ENCODE results near the gene S100B. TPM values are rescaled to one million over a fixed set of nuclear protein-coding genes. Genes with fewer than 3 reads are reported as not detected.

The S100B gene
- total RNA-seq, 4 donors from 2014 or later = 10.6 to 37.2 (median 23.2) TPM

DNA sequence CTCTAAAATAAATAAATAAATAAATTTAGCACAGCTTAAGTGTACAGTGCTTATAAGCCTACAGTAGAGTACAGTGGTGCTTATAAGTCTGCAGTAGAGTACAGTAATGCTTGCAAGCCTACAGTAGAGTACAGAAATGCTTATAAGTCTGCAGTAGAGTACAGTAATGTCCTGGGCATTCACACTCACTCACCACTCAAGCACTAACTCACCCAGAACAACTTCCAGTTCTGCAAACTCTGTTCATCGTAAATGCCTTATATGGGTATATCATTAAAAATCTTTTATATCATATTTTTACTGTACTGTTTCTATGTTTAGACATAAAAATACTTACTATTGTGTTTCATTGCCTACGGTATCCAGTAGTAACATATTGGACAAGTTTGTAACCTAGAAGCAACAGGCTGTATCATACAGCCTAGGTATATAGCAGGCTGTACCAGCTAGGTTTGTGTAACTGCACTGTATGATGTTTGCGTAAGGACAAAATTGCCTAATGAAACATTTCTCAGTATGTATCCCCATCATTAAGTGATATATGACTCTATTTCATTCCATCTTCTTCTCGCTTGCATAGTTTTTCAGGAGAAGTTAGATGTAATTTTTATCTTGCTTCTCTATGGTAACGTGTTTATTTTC is 14.0 kb upstream of the S100B start:
- Histone ChIP-seq H3K36me3 (no peaks in the 10 kb centered on the region), H3K27me3 (peaks cover 4% of the 10 kb centered on the region), H3K4me1 (peaks cover 0 to 16% (median 0%) of the 10 kb centered on the region in 4 donors), H3K4me3 (no peak overlapping the region), H3K27ac (no peak overlapping the region), H3K9me3 (no peaks in the 10 kb centered on the region)
- intact Hi-C loops (cut with DNase I; ENCODE audit: low total_unique reads) (no loop called here), in situ Hi-C loops (cut with MboI; ENCODE audit: low pct_ligation_motif_present in 1 of 4, low pct_unique_long_range_greater_than_20kb in 1 of 4, low sequenced_read_pairs in 3 of 4) (no loop called here)
- WGBS, 2 donors (ENCODE audit: low coverage in 1 of 2) = 82 to 85% methylated on average over 5 of the region's 5 CpGs
- TF ChIP-seq, protein P1, sequence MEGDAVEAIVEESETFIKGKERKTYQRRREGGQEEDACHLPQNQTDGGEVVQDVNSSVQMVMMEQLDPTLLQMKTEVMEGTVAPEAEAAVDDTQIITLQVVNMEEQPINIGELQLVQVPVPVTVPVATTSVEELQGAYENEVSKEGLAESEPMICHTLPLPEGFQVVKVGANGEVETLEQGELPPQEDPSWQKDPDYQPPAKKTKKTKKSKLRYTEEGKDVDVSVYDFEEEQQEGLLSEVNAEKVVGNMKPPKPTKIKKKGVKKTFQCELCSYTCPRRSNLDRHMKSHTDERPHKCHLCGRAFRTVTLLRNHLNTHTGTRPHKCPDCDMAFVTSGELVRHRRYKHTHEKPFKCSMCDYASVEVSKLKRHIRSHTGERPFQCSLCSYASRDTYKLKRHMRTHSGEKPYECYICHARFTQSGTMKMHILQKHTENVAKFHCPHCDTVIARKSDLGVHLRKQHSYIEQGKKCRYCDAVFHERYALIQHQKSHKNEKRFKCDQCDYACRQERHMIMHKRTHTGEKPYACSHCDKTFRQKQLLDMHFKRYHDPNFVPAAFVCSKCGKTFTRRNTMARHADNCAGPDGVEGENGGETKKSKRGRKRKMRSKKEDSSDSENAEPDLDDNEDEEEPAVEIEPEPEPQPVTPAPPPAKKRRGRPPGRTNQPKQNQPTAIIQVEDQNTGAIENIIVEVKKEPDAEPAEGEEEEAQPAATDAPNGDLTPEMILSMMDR (IDR thresholded peaks at IDR 0.05) = no peak
- TF ChIP-seq EP300 (IDR thresholded peaks at IDR 0.05; ENCODE audit: low read depth) (no peak), POLR2AphosphoS5 (IDR thresholded peaks at IDR 0.05) (no peak), POLR2A (IDR thresholded peaks at IDR 0.05) (no peak)
- DNase-seq = no peak

DNA sequence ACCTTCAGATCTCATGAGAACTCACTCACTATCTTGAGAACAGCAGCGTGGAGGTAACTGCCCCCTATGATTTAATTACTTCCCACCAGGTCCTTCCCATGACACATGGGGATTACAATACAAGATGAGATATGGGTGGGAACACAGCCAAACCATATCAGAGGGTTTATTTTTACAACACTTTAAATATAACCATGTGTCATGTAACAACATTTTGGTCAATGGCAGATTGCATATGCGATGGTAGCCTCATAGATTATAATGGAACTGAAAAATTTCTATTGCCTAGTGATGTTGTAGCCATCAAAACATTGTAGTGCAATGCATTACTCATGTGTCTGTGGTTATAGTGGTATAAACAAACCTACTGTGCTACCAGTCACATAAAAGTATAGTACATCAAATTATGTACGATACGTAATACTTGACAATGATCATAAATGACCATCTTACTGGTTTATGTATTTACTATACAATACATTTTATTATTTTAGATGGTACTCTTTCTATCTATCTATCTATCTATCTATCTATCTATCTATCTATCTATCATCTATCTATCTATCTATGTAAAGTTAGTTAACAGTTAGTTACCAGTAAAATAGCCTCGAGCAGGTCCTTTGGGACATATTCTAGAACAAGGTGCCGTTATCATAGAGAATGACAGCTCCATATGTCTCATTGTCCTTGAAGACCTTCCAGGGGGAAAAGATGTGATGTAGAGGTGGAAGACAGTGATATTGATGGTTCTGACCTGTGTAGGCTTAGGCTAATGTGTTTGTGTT is 12.6 kb upstream of the S100B start:
- Histone ChIP-seq H3K27ac (no peak overlapping the region), H3K9me3 (no peaks in the 10 kb centered on the region), H3K4me3 (no peak overlapping the region), H3K4me1 (peaks cover 0 to 6% (median 0%) of the 10 kb centered on the region in 4 donors), H3K36me3 (no peaks in the 10 kb centered on the region), H3K27me3 (peaks cover 4% of the 10 kb centered on the region)
- 77 to 82% methylated on average over 6 of the region's 6 CpGs for WGBS, 2 donors (ENCODE audit: low coverage in 1 of 2)
- DNase-seq = no peak
- intact Hi-C loops (cut with DNase I; ENCODE audit: low total_unique reads) = no loop called here
- TF ChIP-seq, protein P1 (IDR thresholded peaks at IDR 0.05) = no peak
- TF ChIP-seq POLR2A (IDR thresholded peaks at IDR 0.05) = no peak
- TF ChIP-seq POLR2AphosphoS5 (IDR thresholded peaks at IDR 0.05) = no peak
- TF ChIP-seq EP300 (IDR thresholded peaks at IDR 0.05; ENCODE audit: low read depth) = no peak
- in situ Hi-C loops (cut with MboI; ENCODE audit: low pct_ligation_motif_present in 1 of 4, low pct_unique_long_range_greater_than_20kb in 1 of 4, low sequenced_read_pairs in 3 of 4) = no loop called here

DNA sequence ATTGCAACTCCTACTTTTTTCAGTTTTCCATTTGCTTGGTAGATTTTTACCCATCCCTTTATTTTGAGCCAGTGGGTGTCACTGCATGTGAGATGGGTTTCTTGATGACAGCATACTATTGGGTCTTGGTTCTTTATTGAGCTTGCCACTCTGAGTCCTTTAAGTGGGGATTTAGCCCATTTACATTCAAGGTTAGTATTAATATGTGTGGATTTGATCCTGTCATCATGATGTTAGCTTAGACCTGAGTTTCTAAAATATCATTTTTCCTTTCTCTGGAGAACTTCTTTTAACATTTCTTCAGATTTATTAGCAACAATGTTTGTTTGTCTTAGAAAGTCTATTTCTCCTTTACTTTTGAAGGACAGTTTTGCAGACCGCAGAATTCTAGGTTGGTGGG is 11.8 kb upstream of the S100B start:
- DNase-seq = no peak
- in situ Hi-C loops (cut with MboI; ENCODE audit: low pct_ligation_motif_present in 1 of 4, low pct_unique_long_range_greater_than_20kb in 1 of 4, low sequenced_read_pairs in 3 of 4) = no loop called here
- H3K36me3 ChIP-seq = no peaks in the 10 kb centered on the region
- peaks cover 4% of the 10 kb centered on the region for H3K27me3 ChIP-seq
- no peaks in the 10 kb centered on the region for H3K9me3 ChIP-seq
- peaks cover 0 to 1% (median 0%) of the 10 kb centered on the region in 4 donors for H3K4me1 ChIP-seq
- H3K4me3 ChIP-seq = no peak overlapping the region
- intact Hi-C loops (cut with DNase I; ENCODE audit: low total_unique reads) = no loop called here
- WGBS, 2 donors (ENCODE audit: low coverage in 1 of 2) = 80 to 100% methylated on average over 1 of the region's 1 CpG
- TF ChIP-seq EP300 (IDR thresholded peaks at IDR 0.05; ENCODE audit: low read depth) (no peak), POLR2AphosphoS5 (IDR thresholded peaks at IDR 0.05) (no peak), POLR2A (IDR thresholded peaks at IDR 0.05) (no peak)
- TF ChIP-seq, protein P1 (IDR thresholded peaks at IDR 0.05) = no peak
- no peak overlapping the region for H3K27ac ChIP-seq

DNA sequence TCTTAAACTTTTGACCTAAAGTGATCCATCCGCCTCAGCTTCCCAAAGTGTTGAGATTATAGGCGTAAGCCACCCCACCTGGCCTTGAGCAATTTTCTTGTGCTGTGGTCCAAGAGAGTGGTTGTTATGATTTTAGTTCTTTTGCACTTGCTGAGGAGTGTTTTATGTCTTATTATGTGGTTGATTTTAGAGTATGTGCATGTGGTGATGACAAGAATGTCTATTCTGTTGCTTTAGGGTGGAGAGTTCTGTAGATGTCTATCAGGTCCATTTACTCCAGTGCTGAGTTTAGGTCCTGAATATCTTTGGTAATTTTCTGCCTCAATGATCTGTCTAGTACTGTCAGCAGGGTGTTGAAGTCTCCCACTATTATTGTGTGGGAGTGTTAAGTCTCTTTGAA is 11.2 kb upstream of the S100B start:
- TF ChIP-seq POLR2AphosphoS5 (IDR thresholded peaks at IDR 0.05) (no peak), EP300 (IDR thresholded peaks at IDR 0.05; ENCODE audit: low read depth) (no peak), POLR2A (IDR thresholded peaks at IDR 0.05) (no peak)
- TF ChIP-seq, protein P1 (IDR thresholded peaks at IDR 0.05) = no peak
- H3K4me3 ChIP-seq = no peak overlapping the region
- H3K4me1 ChIP-seq = no peaks in the 10 kb centered on the region
- DNase-seq = no peak
- intact Hi-C loops (cut with DNase I; ENCODE audit: low total_unique reads) (no loop called here), in situ Hi-C loops (cut with MboI; ENCODE audit: low pct_ligation_motif_present in 1 of 4, low pct_unique_long_range_greater_than_20kb in 1 of 4, low sequenced_read_pairs in 3 of 4) (no loop called here)
- no peaks in the 10 kb centered on the region for H3K9me3 ChIP-seq
- WGBS, 2 donors (ENCODE audit: low coverage in 1 of 2) = 80 to 98% methylated on average over 1 to 2 of the region's 2 CpGs
- H3K36me3 ChIP-seq = no peaks in the 10 kb centered on the region
- peaks cover 4% of the 10 kb centered on the region for H3K27me3 ChIP-seq
- H3K27ac ChIP-seq = no peak overlapping the region

Measured in transverse colon (tissue), 4 donors.